Measurements from ENCODE around the gene NAP1L4.

- TF ChIP-seq, protein P1, sequence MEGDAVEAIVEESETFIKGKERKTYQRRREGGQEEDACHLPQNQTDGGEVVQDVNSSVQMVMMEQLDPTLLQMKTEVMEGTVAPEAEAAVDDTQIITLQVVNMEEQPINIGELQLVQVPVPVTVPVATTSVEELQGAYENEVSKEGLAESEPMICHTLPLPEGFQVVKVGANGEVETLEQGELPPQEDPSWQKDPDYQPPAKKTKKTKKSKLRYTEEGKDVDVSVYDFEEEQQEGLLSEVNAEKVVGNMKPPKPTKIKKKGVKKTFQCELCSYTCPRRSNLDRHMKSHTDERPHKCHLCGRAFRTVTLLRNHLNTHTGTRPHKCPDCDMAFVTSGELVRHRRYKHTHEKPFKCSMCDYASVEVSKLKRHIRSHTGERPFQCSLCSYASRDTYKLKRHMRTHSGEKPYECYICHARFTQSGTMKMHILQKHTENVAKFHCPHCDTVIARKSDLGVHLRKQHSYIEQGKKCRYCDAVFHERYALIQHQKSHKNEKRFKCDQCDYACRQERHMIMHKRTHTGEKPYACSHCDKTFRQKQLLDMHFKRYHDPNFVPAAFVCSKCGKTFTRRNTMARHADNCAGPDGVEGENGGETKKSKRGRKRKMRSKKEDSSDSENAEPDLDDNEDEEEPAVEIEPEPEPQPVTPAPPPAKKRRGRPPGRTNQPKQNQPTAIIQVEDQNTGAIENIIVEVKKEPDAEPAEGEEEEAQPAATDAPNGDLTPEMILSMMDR (conservative IDR thresholded peaks at IDR 0.05; ENCODE audit: low read depth, low read length) = no peak
- TF ChIP-seq EZH2 (IDR thresholded peaks at IDR 0.05; ENCODE audit: borderline replicate concordance, low read depth, low read length, poor library complexity, severe bottlenecking) = no peak
These were observed 57.4 kb downstream of the NAP1L4 start for GRCh38 chr11:2934611-2935239.
